WTC11 (cell line): ENCODE results near the gene KIFC3.
A peak's percentile ranks its signal among the peaks of the same experiment; 100 is the strongest.

Experiments
- CTCF ChIP-seq: fragments of 200-600 bp; IDR thresholded peaks from 2 replicates; pipeline ENCODE4 v1.8.0; 2022; ENCODE audit warnings: antibody characterized with exemption
- E2F5 ChIP-seq: sonication (generic); formaldehyde crosslinking; IDR thresholded peaks from 2 replicates; pipeline ENCODE4 v1.8.1; 2022; ENCODE audit warnings: mild to moderate bottlenecking, moderate library complexity, missing genetic modification reagents
- FOXP4 ChIP-seq: sonication (generic); formaldehyde crosslinking; IDR thresholded peaks from 2 replicates; pipeline ENCODE4 v1.8.0; 2022; ENCODE audit warnings: mild to moderate bottlenecking, missing genetic modification reagents
- GABPB1 ChIP-seq: sonication (generic); formaldehyde crosslinking; IDR thresholded peaks from 2 replicates; pipeline ENCODE4 v1.8.1; 2023; ENCODE audit warnings: mild to moderate bottlenecking, missing genetic modification reagents
- HMGA2 ChIP-seq: fragments of 250-450 bp; sonication (Bioruptor Pico); IDR thresholded peaks from 2 replicates; pipeline ENCODE4 v1.4.0; 2021; ENCODE audit warnings: mild to moderate bottlenecking, moderate library complexity
- HMGXB4 ChIP-seq: sonication (generic); formaldehyde crosslinking; IDR thresholded peaks from 2 replicates; pipeline ENCODE4 v1.8.1; 2023; ENCODE audit warnings: mild to moderate bottlenecking, moderate library complexity, missing genetic modification reagents
- JUN ChIP-seq: sonication (generic); formaldehyde crosslinking; IDR thresholded peaks from 2 replicates; pipeline ENCODE4 v1.8.0; 2023; ENCODE audit warnings: mild to moderate bottlenecking, missing genetic modification reagents
- USF1 ChIP-seq: sonication (generic); formaldehyde crosslinking; IDR thresholded peaks from 2 replicates; pipeline ENCODE4 v1.8.0; 2022; ENCODE audit warnings: mild to moderate bottlenecking, missing genetic modification reagents
- ZNF317 ChIP-seq: sonication (generic); formaldehyde crosslinking; IDR thresholded peaks from 2 replicates; pipeline ENCODE4 v1.8.1; 2023; ENCODE audit warnings: low read depth, mild to moderate bottlenecking, moderate library complexity, missing genetic modification reagents, borderline replicate concordance

GRCh38 chr16:57826706-57827625 is 24.7 kb upstream of the KIFC3 start:
- TF ChIP-seq JUN (CRISPR knock-in tag), result no peak
- TF ChIP-seq HMGXB4 (CRISPR knock-in tag), result no peak
- TF ChIP-seq HMGA2 (CRISPR knock-in tag), result no peak
- no peak for TF ChIP-seq CTCF
- TF ChIP-seq ZNF317 (CRISPR knock-in tag), result no peak
- TF ChIP-seq FOXP4 (CRISPR knock-in tag), result no peak
- TF ChIP-seq USF1 (CRISPR knock-in tag), result no peak
- 0 out of 2 replicates have a peak, but pooled peaks have one; percentile 11 for TF ChIP-seq GABPB1 (CRISPR knock-in tag)
- no peak for TF ChIP-seq E2F5 (CRISPR knock-in tag)
